SU-DHL-6 (cell line): ENCODE data around the gene TMEM9.

Experiments
- H2AFZ ChIP-seq: fragments of 200-600 bp; sonication (generic); 2 replicates; pipeline ENCODE4 v1.6.1; 2014; ENCODE audit warnings: low read depth, mild to moderate bottlenecking, moderate library complexity, mixed read lengths, antibody characterized with exemption, low read length; ENCODE audit not compliant: severe bottlenecking
- H3F3A ChIP-seq: fragments of 200-600 bp; shearing (Covaris generic); 2 replicates; pipeline ENCODE4 v1.6.0; 2016; ENCODE audit warnings: antibody characterized with exemption, mild to moderate bottlenecking; ENCODE audit not compliant: insufficient read depth
- H3K27ac ChIP-seq: fragments of 200-600 bp; sonication (generic); 2 replicates; pipeline ENCODE4 v1.5.1; 2016; ENCODE audit warnings: low read depth, mild to moderate bottlenecking, low read length, moderate library complexity, mixed read lengths
- H3K27me3 ChIP-seq: fragments of 200-600 bp; sonication (generic), shearing (Covaris generic); 2 replicates; pipeline ENCODE4 v1.6.0; 2014; ENCODE audit warnings: mild to moderate bottlenecking, low read length
- H3K36me3 ChIP-seq: fragments of 200-600 bp; sonication (generic); 2 replicates; pipeline ENCODE4 v1.6.1; 2014; ENCODE audit warnings: mild to moderate bottlenecking, low read length, mixed read lengths
- H3K4me2 ChIP-seq: fragments of 300-600, 200-600 bp; shearing (Covaris generic), sonication (generic); 2 replicates; pipeline ENCODE4 v1.6.0; 2014; ENCODE audit warnings: low read length, low read depth, mild to moderate bottlenecking; ENCODE audit not compliant: poor library complexity, severe bottlenecking
- H3K4me3 ChIP-seq: fragments of 200-600 bp; sonication (generic); 2 replicates; pipeline ENCODE4 v1.5.1; 2014; ENCODE audit warnings: antibody characterized with exemption, low read length, mild to moderate bottlenecking, mixed read lengths; ENCODE audit not compliant: insufficient read depth, poor library complexity, severe bottlenecking
- H3K79me2 ChIP-seq: fragments of 200-600 bp; sonication (generic); 2 replicates; pipeline ENCODE4 v1.6.1; 2014; ENCODE audit warnings: mild to moderate bottlenecking, low read length, moderate library complexity; ENCODE audit not compliant: insufficient read depth
- H3K9ac ChIP-seq: fragments of 200-600 bp; sonication (generic); 2 replicates; pipeline ENCODE4 v1.7.0; 2014; ENCODE audit warnings: mild to moderate bottlenecking, low read length
- H3K9me2 ChIP-seq: fragments of 200-600 bp; sonication (generic); replicated peaks from 2 replicates; pipeline ENCODE4 v1.6.1; 2014; ENCODE audit warnings: low read length; ENCODE audit not compliant: insufficient read depth
- H3K9me3 ChIP-seq: fragments of 200-600 bp; sonication (generic); 2 replicates; pipeline ENCODE4 v1.6.1; 2014; ENCODE audit warnings: low read length, mixed read lengths; ENCODE audit not compliant: insufficient read depth
- H4K20me1 ChIP-seq: fragments of 200-600 bp; sonication (generic); 2 replicates; pipeline ENCODE4 v1.6.1; 2014; ENCODE audit warnings: low read depth, mild to moderate bottlenecking, antibody characterized with exemption, low read length, moderate library complexity, mixed read lengths
- EZH2phosphoT487 ChIP-seq: fragments of 200-600 bp; sonication (generic), shearing (Covaris generic); conservative IDR thresholded peaks from 2 replicates; pipeline ENCODE4 v1.6.1; 2018; ENCODE audit warnings: mild to moderate bottlenecking, antibody characterized with exemption, low read length, moderate library complexity, mixed read lengths
- TF ChIP-seq, protein P1 (sequence below): fragments of 200-600 bp; sonication (generic); IDR thresholded peaks from one replicate; pipeline ENCODE4 v1.5.1; 2017; ENCODE audit warnings: antibody characterized with exemption, mild to moderate bottlenecking, low read length, moderate library complexity; ENCODE audit not compliant: insufficient read depth, poor library complexity, severe bottlenecking

Gene TMEM9

DNA sequence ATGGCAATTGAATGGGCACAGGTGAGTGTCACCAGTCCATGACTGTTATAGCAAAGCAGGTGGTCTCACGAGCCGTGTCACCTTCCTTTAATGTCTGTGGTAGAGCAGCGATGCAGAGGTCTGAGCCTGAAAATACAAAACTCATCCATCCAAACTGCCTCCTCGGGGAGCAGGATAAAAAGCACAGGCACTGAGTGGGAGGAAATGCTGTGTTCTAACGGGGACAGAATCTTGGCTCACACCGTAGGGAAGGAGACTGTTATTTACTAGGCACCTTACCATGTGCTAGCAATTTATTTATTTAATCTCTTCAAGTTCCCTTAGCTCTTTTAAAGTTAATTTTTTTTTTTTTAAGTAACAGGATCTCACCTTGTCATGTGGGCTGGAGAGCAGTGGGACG is 28.5 kb downstream of the TMEM9 start:
- Histone ChIP-seq H3K9me2 (no peaks in the 10 kb centered on the region), H3K4me2 (no peak overlapping the region), H3K79me2 (no peaks in the 10 kb centered on the region), H3K4me3 (no peak overlapping the region), H3K9me3 (no peaks in the 10 kb centered on the region), H4K20me1 (no peaks in the 10 kb centered on the region), H3K27me3 (no peaks in the 10 kb centered on the region), H2AFZ (no peak overlapping the region), H3F3A (no peaks in the 10 kb centered on the region), H3K9ac (no peak overlapping the region), H3K27ac (no peak overlapping the region), H3K36me3 (no peaks in the 10 kb centered on the region)
- TF ChIP-seq EZH2phosphoT487 = no peak
- TF ChIP-seq, protein P1, sequence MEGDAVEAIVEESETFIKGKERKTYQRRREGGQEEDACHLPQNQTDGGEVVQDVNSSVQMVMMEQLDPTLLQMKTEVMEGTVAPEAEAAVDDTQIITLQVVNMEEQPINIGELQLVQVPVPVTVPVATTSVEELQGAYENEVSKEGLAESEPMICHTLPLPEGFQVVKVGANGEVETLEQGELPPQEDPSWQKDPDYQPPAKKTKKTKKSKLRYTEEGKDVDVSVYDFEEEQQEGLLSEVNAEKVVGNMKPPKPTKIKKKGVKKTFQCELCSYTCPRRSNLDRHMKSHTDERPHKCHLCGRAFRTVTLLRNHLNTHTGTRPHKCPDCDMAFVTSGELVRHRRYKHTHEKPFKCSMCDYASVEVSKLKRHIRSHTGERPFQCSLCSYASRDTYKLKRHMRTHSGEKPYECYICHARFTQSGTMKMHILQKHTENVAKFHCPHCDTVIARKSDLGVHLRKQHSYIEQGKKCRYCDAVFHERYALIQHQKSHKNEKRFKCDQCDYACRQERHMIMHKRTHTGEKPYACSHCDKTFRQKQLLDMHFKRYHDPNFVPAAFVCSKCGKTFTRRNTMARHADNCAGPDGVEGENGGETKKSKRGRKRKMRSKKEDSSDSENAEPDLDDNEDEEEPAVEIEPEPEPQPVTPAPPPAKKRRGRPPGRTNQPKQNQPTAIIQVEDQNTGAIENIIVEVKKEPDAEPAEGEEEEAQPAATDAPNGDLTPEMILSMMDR = no peak

DNA sequence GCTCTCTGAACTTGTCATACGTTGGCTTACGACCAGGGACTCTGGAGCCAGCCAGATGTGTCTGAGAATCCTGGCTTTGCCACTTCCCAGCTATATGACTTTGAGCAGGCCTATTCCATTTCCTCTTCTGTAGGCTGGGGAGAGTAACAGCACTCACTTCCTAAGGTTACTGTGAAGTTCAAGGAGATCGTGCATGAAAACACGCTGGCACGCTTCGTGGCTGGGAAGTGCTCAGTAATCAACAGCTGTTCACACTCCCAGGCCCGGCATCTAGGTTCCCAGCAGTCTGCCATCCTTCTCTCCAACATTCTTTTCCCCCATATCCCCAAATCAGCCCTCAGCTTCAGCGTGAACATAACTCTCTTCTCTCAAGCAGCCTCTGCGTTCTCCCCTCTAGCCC is 29.3 kb downstream of the TMEM9 start:
- Histone ChIP-seq H3F3A (no peaks in the 10 kb centered on the region), H3K4me2 (no peak overlapping the region), H3K9me3 (no peaks in the 10 kb centered on the region), H3K9ac (no peak overlapping the region), H4K20me1 (no peaks in the 10 kb centered on the region), H3K79me2 (no peaks in the 10 kb centered on the region), H2AFZ (no peak overlapping the region), H3K27me3 (no peaks in the 10 kb centered on the region), H3K4me3 (no peak overlapping the region), H3K27ac (no peak overlapping the region), H3K36me3 (no peaks in the 10 kb centered on the region), H3K9me2 (no peaks in the 10 kb centered on the region)
- TF ChIP-seq EZH2phosphoT487 = no peak
- TF ChIP-seq, protein P1 = no peak

DNA sequence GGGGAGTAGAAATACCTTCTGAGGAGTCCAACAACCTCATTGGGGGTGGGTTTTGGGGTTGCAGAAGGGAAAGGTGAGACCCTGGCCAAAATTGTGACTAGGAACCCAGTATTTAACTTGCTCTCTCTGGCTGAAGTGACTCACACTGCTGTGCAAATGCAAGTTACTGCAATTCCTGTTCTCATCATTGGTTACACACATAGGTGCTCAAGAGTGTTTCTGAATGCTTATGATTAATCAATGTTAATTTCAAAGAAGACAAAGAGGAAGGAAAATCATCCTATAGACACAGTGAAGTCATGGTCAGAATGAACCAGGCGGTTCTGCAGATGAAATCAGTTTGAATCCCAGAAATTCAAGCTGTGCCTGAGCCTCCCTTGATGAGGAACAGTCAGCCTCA is 30.4 kb downstream of the TMEM9 start:
- H3K27me3 ChIP-seq = no peaks in the 10 kb centered on the region
- no peaks in the 10 kb centered on the region for H3K79me2 ChIP-seq
- TF ChIP-seq, protein P1 = no peak
- no peak for TF ChIP-seq EZH2phosphoT487
- H3K4me3 ChIP-seq = no peak overlapping the region
- H3K9ac ChIP-seq = no peak overlapping the region
- H3K4me2 ChIP-seq = no peak overlapping the region
- H3K27ac ChIP-seq = no peak overlapping the region
- no peaks in the 10 kb centered on the region for H3K9me3 ChIP-seq
- H3F3A ChIP-seq = no peaks in the 10 kb centered on the region
- no peaks in the 10 kb centered on the region for H4K20me1 ChIP-seq
- no peaks in the 10 kb centered on the region for H3K9me2 ChIP-seq
- no peak overlapping the region for H2AFZ ChIP-seq
- no peaks in the 10 kb centered on the region for H3K36me3 ChIP-seq
